GM21786 (cell line): ENCODE results near the gene SURF6.
"Not testable (repeated sequence)": the region's sequence is repeated elsewhere in the genome, so short reads cannot be mapped to it uniquely, and the experiment has no call there.

Source experiments
- ATAC-seq: cut with Tn5 transposase; IDR thresholded peaks from one replicate; pipeline ENCODE4 v1.9.1; 2021; ENCODE audit not compliant: unreplicated experiment

Gene SURF6

GRCh38 chr9:133329306-133330156, 6.5 kb downstream of the SURF6 start:
- not testable (repeated sequence) for ATAC-seq

GRCh38 chr9:133327834-133328484, 8.0 kb downstream of the SURF6 start:
- ATAC-seq: no peak

DNA sequence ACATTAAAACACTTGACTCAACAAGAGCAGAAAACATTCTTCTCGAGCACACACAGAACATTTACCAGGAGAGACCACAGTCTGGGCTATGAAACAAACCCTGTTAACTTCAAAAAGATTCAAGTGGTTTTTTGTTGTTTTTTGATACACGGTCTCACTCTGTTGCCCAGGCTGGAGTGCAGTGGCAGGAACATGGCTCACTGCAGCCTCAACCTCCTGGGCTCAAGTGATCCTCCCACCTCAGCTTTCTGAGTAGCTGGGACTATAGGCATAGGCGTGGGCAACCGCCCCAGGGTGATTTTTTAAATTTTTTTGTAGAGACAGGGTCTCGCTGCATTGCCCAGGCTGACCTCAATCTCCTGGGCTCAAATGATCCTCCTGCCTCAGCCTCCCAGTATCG, 9.0 kb downstream of the SURF6 start:
- ATAC-seq: not testable (repeated sequence)

GRCh38 chr9:133323991-133324703, 11.8 kb downstream of the SURF6 start:
- ATAC-seq: no peak

DNA sequence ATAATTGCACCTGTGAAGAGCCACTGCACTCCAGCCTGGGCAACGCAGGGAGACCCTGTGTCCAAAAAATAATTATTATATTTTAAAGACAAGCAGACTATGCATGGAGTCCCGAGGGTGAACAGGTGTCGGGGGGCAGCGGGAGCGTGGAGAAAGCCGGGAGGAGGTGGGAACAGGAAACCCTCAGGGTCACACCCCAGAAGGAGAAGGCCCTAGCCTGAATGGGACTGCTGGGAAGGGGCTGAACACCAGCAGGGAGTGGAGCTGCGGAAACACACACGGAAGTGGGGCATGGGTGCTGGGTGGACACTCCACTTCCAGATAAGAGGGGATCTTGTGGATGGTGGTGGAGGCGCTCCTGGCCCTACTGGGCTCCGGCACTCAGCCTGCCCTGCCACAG, 12.8 kb downstream of the SURF6 start:
- no peak for ATAC-seq

DNA sequence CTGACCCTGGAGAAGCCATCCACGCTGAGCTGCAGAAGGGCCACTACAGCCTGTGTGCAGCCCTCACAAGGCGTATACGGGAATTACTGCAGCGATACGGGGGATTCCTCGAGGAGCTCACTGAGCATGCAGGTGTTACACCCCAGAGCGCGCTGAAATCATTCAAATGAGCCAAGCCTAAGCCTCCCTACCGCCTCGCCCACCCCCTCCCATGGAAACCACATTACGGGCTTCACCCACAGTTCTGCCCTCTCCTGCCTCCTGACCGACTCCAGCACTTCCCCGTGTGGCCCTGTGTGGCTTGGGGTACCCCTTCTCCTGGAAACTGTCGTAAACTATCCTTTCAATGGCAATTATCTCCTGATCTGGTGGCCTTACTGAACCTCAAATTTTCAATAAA, 13.3 kb downstream of the SURF6 start:
- no peak for ATAC-seq

- ATAC-seq: no peak
These were observed 14.5 kb downstream of the SURF6 start for GRCh38 chr9:133321411-133321935.

- no peak for ATAC-seq
These were observed 15.5 kb downstream of the SURF6 start for GRCh38 chr9:133320421-133320881.

DNA sequence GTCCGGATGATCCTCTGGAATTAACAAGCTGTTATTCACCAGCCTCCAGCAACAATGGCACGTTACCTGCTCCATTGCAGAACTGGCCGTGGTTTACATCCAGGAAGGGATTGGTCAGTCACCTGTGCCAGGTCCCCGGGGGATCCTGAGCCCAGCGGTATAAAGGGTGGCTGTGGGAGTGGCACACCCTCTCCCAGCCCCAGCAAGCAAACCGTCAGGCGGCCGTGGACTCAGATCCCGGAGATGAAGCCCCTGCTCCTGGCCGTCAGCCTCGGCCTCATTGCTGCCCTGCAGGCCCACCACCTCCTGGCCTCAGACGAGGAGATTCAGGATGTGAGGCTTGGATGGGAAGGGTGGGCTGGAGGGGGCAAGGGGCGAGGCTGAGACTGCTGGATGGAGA, 18.4 kb downstream of the SURF6 start:
- ATAC-seq: not testable (repeated sequence)

- no peak for ATAC-seq
These were observed 20.0 kb downstream of the SURF6 start for GRCh38 chr9:133315997-133316396.

DNA sequence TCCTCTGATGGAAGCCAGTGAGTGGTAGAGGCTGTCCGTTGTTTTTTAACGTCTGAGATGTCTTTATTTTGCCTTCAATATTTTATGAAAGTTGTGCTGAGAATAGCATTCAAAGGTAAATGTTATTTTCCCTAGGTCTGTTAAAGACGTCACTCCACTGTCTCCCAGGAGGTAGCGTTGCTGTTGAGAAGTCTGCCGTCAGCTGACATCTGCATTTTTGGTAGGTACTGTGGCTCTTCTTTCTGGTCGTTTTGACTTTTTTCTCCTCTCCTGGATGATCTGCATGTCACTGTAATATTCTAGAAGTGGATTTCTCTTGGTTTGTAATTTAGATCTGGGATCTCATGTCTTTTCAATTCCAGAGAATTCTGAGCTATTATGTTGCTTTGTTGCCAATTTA, 26.4 kb downstream of the SURF6 start:
- no peak for ATAC-seq

GRCh38 chr9:133307301-133307700, 28.7 kb downstream of the SURF6 start:
- no peak for ATAC-seq

DNA sequence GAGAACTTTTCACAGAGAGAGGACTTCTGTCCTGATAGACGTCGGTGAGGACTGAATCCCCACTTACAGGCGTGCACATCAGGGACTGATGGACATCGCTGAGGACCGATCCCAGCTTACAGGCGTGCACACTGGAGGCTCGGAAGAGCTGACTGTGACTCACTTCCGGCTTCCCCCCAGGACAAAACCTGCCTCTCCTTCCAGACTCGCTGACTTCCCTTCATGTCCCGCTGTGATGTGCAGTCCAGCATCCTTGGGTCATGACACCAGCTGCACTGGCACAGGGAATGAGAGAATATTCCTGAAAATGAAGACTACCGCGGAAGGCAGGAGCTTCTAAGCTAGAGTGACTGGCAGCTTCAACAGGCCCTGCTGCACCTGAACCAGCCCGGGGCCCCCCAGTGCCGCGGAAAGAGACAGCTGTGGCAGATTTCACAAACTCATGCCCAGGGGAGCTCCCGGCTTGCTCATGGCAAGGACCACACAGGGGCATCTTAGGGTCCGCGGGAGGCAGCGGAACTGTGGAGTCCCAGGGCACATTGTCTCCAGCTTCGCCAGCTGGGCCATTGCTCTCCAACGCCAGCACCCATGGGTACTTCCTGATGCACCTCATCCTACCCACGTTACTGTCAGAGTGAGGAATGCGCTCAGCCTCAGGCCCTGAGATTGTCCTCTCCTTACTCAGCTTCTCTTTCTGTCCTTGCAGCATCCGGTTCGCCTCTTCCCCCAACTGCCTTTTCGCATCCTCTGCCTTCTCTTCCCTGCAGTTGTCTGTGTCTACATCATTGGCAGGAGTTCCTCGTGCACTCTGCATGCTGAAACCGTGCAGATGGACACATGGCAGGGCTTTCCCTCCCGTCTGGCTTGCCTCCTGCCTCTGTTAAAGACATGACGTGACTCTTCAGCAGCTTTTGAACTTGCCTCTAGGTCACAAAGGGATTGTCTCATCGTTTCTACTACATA, 29.5 kb downstream of the SURF6 start:
- ATAC-seq: no peak

DNA sequence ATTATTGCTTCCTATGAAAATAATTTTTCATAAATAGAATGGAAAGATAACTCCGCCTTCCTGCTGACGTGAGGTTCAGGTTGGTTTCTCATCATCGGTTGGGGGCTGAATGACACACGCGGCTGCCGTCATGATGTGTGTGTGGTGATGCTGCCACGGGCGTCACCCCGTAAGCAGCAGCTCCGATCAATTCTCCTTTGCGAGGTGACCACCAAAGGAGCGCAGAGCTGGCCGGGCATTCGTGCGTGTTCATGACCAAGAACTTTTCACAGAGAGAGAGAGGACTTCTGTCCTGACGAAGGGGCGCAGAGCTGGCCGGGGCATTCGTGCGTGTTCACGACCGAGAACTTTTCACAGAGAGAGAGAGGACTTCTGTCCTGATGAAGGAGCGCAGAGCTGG, 30.3 kb downstream of the SURF6 start:
- no peak for ATAC-seq

- no peak for ATAC-seq
These were observed 31.3 kb downstream of the SURF6 start for GRCh38 chr9:133304477-133305377.

- ATAC-seq: no peak
These were observed 31.9 kb downstream of the SURF6 start for GRCh38 chr9:133304158-133304470.

DNA sequence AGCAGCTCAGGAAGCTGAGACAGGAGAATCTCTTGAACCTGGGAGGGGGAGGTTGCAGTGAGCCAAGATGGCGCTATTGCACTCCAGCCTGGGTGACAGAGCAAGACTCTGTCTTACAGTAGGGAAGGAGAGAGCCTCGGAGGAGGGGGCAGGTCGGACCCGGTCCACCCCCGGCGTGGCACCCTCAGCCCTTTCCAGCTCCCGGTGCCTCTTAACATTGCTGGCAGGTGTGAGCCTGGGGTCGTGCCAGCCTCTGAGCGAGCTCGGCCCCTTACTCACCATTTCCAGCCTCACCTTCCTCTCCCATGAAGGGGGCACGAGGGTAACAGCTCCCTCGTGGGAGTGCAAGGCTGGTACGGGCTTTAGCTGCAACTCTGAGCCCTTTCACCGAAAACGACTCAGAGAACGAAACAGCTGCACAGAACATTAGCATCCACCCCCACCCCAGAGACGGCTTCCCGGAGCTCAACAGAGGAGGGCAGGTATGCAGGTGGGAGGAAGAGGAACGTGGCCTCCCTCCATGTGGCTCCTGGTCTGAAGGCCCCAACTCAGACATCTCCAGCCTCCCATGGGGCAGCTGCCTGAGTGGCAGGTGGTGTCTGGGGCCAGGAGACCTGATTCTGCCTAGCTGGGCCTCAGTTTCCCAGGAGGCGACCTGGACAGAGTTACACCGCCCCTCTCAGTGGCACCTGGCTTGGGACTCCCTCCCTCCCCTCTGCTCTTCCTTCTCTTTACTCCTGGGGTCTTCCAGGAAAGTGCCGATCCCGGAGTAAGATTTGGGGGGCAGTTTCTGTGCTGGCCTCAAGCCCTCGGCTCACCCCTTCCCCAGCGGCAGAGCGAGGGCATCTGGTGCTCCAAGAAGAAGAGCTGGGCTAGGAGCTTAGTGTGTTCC, 32.5 kb downstream of the SURF6 start:
- no peak for ATAC-seq
